ENCODE measurements around the gene GDF7.
"Not testable (repeated sequence)": the region's sequence is repeated elsewhere in the genome, so short reads cannot be mapped to it uniquely, and the experiment has no call there.

Gene GDF7

GRCh38 chr2:20702563-20702962 is 35.6 kb downstream of the GDF7 start:
- no peak for DNase-seq (ENCODE audit: low read depth)

- DNase-seq (ENCODE audit: low read depth): no peak
Observed at GRCh38 chr2:20704886-20705285, 37.9 kb downstream of the GDF7 start.

GRCh38 chr2:20706217-20706616 is 39.3 kb downstream of the GDF7 start:
- no peak for DNase-seq (ENCODE audit: low read depth)

- no peak for DNase-seq (ENCODE audit: low read depth)
Observed at GRCh38 chr2:20706786-20707185, 39.8 kb downstream of the GDF7 start.

GRCh38 chr2:20707601-20708000 is 40.7 kb downstream of the GDF7 start:
- DNase-seq (ENCODE audit: low read depth): no peak

- not testable (repeated sequence) for DNase-seq (ENCODE audit: low read depth)
Observed at GRCh38 chr2:20711641-20712040, 44.7 kb downstream of the GDF7 start.

GRCh38 chr2:20713585-20713984 is 46.6 kb downstream of the GDF7 start:
- DNase-seq (ENCODE audit: low read depth): not testable (repeated sequence)

GRCh38 chr2:20714412-20714811 is 47.5 kb downstream of the GDF7 start:
- not testable (repeated sequence) for DNase-seq (ENCODE audit: low read depth)

GRCh38 chr2:20716164-20716563 is 49.2 kb downstream of the GDF7 start:
- DNase-seq (ENCODE audit: low read depth): not testable (repeated sequence)

- no peak for DNase-seq (ENCODE audit: low read depth)
Observed at GRCh38 chr2:20717641-20718040, 50.7 kb downstream of the GDF7 start.

- no peak for DNase-seq (ENCODE audit: low read depth)
Observed at GRCh38 chr2:20722592-20723240, 55.8 kb downstream of the GDF7 start.

GRCh38 chr2:20723543-20723942 is 56.6 kb downstream of the GDF7 start:
- DNase-seq (ENCODE audit: low read depth): peak; percentile 34

- no peak for DNase-seq (ENCODE audit: low read depth)
Observed at GRCh38 chr2:20724500-20725053, 57.6 kb downstream of the GDF7 start.

- no peak for DNase-seq (ENCODE audit: low read depth)
Observed at GRCh38 chr2:20725782-20726181, 58.8 kb downstream of the GDF7 start.

GRCh38 chr2:20726913-20727312 is 60.0 kb downstream of the GDF7 start:
- no peak for DNase-seq (ENCODE audit: low read depth)

- no peak for DNase-seq (ENCODE audit: low read depth)
Observed at GRCh38 chr2:20728114-20728758, 61.3 kb downstream of the GDF7 start.

All from stromal cell of bone marrow (primary cell).